Gastroesophageal sphincter (tissue), 4 donors: ENCODE results near the gene ARPC5L. TPM values are rescaled to one million over a fixed set of nuclear protein-coding genes. Genes with fewer than 3 reads are reported as not detected.

Experiments used
- ATAC-seq: fragments of 150-250 bp; one replicate; pipeline ENCODE4 v1.9.1; 2016; ENCODE audit warnings: mild to moderate bottlenecking, moderate library complexity
- H3K27ac ChIP-seq, 4 donors: fragments of 200-600 bp; sonication (generic) in 3 of 4; 1 replicate in 3 of 4; 2 replicates in 1 of 4; pipeline ENCODE4 v1.5.1; 2016 to 2019
- H3K27me3 ChIP-seq: fragments of 200-600 bp; sonication (generic); one replicate; pipeline ENCODE4 v1.5.1; 2019
- H3K36me3 ChIP-seq, 2 donors: fragments of 200-600 bp; sonication (generic); one replicate each; pipeline ENCODE4 v1.5.1; 2019; ENCODE audit warnings: control low read depth in 1 of 2
- H3K4me1 ChIP-seq, 3 donors: fragments of 200-600 bp; sonication (generic); 1 replicate in 2 of 3; 2 replicates in 1 of 3; pipeline ENCODE4 v1.5.1; 2016 to 2019; ENCODE audit warnings: control low read depth in 2 of 3
- H3K4me3 ChIP-seq, 2 donors: fragments of 200-600 bp; sonication (generic); one replicate each; pipeline ENCODE4 v1.5.1; 2019; ENCODE audit warnings: mild to moderate bottlenecking in 1 of 2, moderate library complexity in 1 of 2
- H3K9me3 ChIP-seq, 3 donors: fragments of 200-600 bp; sonication (generic); one replicate each; pipeline ENCODE4 v1.5.1; 2017 to 2019; ENCODE audit warnings: control low read depth in 2 of 3
- EP300 ChIP-seq: sonication (generic); formaldehyde crosslinking; IDR thresholded peaks from one replicate; pipeline ENCODE4 v1.6.1; 2017; ENCODE audit warnings: antibody characterized with exemption, mild to moderate bottlenecking
- POLR2A ChIP-seq, 2 donors: fragments of 450-650 bp; IDR thresholded peaks; one replicate each; pipeline ENCODE4 v1.6.1; 2017; ENCODE audit warnings: antibody characterized with exemption in 2 of 2, mild to moderate bottlenecking in 2 of 2, moderate library complexity in 1 of 2
- POLR2AphosphoS5 ChIP-seq: sonication (generic); formaldehyde crosslinking; IDR thresholded peaks from one replicate; pipeline ENCODE4 v1.6.1; 2017; ENCODE audit warnings: antibody characterized with exemption
- WGBS, 2 donors: methylation state at CpG; one replicate each; pipeline ENCODE4 v1.1.5; 2018; ENCODE audit warnings: low coverage in 1 of 2; 5-methylcytosine and 5-hydroxymethylcytosine counted together
- total RNA-seq, 4 donors: library from RNA; depleted of rRNA; stranded (reverse); fragments of >200 nt; gene quantifications; one replicate each; pipeline ENCODE4 v1.1.0, GENCODE V29; 2016
- TF ChIP-seq, protein P1 (sequence below), 4 experiments: fragments of 200-600 bp in 2 of 4; fragments of 450-650 bp in 2 of 4; sonication (generic) in 1 of 4; IDR thresholded peaks; one replicate each; pipeline ENCODE4 v1.5.1; 2017 to 2019; ENCODE audit warnings: antibody characterized with exemption in 4 of 4, mild to moderate bottlenecking in 2 of 4, moderate library complexity in 2 of 4

Gene ARPC5L
- 10 to 100 TPM; 19.9 to 27.6 (median 20.3) TPM for total RNA-seq

DNA sequence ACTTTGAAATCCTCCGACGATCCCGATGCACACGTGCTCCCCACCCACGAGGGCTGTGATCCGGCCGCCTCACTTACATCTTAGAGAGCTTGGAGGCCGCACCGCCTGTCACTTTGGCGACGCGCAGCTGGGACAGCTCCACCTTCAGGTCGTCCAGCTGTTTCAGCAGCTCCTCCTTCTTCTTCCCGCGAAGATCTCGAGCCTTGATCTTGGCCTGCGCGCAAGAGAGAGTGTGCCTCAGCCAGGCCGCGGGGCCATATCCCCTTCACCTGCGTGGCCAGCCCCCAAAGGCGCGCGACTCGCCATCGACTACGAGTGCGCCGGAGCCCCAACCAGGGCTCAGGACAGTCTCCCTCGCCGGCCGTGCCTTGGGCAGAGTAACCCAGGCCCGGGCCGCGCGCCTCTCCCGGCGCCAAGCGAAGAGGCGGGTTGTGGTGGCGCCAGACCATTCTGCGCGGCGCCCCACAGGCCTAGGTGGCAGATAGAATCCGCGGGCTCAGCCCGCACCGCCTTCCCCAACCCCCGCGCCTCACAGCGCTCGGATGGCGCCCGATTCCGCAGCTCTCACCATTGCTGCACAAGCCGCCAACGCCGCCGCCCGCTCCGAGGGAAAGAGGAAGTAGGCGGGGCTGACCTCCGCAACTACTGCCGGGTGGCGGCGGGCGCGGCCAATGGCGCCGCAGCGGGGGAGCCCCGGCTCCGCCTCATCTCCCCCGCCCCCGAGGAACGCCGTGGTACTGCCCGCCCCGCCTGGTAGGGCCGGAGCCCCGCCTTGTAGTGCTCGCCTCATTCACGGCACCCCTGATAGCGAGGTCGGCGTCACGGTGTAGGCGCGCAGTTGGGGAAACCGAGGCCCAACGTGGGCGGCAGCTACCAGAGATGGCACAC, at the start of gene ARPC5L, which contains the start of gene RPL35:
Gene ARPC5L, plus strand, starts transcription at position 789 of the 888 bp plus-strand sequence. CDS start 7,161 bp downstream, outside the sequence.
Gene RPL35, minus strand, starts transcription at position 616 of the 888 bp plus-strand sequence. Its CDS starts 45 bp downstream, at position 571.
- WGBS, 2 donors: 0% methylated on average over 13 of the region's 92 CpGs; no CpG with 5 or more reads in 1 of the 2 donors
- Histone ChIP-seq H3K4me1 (peaks cover 0 to 41% (median 13%) of the 10 kb centered on the region in 3 donors), H3K36me3 (peaks cover 0 to 40% of the 10 kb centered on the region in 2 donors), H3K27me3 (no peaks in the 10 kb centered on the region), H3K4me3 (peak within 1 kb of the TSS; percentile 63 to 84), H3K9me3 (no peaks in the 10 kb centered on the region), H3K27ac (peak within 1 kb of the TSS; percentile 64 to 92 (median 91))
- peak; percentile 93 for TF ChIP-seq POLR2AphosphoS5
- TF ChIP-seq EP300: no peak
- TF ChIP-seq POLR2A (IDR thresholded peaks at IDR 0.05): peak; percentile 80 to 86
- TF ChIP-seq, protein P1, sequence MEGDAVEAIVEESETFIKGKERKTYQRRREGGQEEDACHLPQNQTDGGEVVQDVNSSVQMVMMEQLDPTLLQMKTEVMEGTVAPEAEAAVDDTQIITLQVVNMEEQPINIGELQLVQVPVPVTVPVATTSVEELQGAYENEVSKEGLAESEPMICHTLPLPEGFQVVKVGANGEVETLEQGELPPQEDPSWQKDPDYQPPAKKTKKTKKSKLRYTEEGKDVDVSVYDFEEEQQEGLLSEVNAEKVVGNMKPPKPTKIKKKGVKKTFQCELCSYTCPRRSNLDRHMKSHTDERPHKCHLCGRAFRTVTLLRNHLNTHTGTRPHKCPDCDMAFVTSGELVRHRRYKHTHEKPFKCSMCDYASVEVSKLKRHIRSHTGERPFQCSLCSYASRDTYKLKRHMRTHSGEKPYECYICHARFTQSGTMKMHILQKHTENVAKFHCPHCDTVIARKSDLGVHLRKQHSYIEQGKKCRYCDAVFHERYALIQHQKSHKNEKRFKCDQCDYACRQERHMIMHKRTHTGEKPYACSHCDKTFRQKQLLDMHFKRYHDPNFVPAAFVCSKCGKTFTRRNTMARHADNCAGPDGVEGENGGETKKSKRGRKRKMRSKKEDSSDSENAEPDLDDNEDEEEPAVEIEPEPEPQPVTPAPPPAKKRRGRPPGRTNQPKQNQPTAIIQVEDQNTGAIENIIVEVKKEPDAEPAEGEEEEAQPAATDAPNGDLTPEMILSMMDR (IDR thresholded peaks at IDR 0.05): peak in 3 of 4 experiments; percentile 3 to 36 (median 36)
- ATAC-seq: peak; percentile 98

- peaks cover 0 to 31% of the 10 kb centered on the region in 2 donors for H3K36me3 ChIP-seq
- TF ChIP-seq POLR2A (IDR thresholded peaks at IDR 0.05) (no peak), EP300 (no peak), POLR2AphosphoS5 (no peak)
- TF ChIP-seq, protein P1 (IDR thresholded peaks at IDR 0.05): no peak
- no peak overlapping the region for H3K4me3 ChIP-seq
- 47 to 52% methylated on average over 2 to 4 of the region's 6 CpGs for WGBS, 2 donors
- ATAC-seq: peak; percentile 82
- H3K4me1 ChIP-seq: peaks cover 0 to 41% (median 30%) of the 10 kb centered on the region in 3 donors
- no peaks in the 10 kb centered on the region for H3K9me3 ChIP-seq
- no peaks in the 10 kb centered on the region for H3K27me3 ChIP-seq
- H3K27ac ChIP-seq: peak overlapping the region in 3 of 4 donors; percentile 72 to 84 (median 82)
Observed at GRCh38 chr9:124812441-124812876, 49.5 kb upstream of the ARPC5L start.

GRCh38 chr9:124813041-124813440, 48.9 kb upstream of the ARPC5L start:
- Histone ChIP-seq H3K4me1 (peaks cover 0 to 41% (median 30%) of the 10 kb centered on the region in 3 donors), H3K27ac (peak overlapping the region in 3 of 4 donors; percentile 72 to 84 (median 82)), H3K36me3 (peaks cover 0 to 26% of the 10 kb centered on the region in 2 donors), H3K27me3 (no peaks in the 10 kb centered on the region), H3K9me3 (no peaks in the 10 kb centered on the region), H3K4me3 (no peak overlapping the region)
- TF ChIP-seq, protein P1 (IDR thresholded peaks at IDR 0.05): no peak
- TF ChIP-seq EP300 (no peak), POLR2AphosphoS5 (no peak), POLR2A (IDR thresholded peaks at IDR 0.05) (no peak)
- WGBS, 2 donors: 80 to 83% methylated on average over 1 of the region's 7 CpGs
- ATAC-seq: no peak

- 80 to 81% methylated on average over 6 to 8 of the region's 11 CpGs for WGBS, 2 donors
- Histone ChIP-seq H3K9me3 (no peaks in the 10 kb centered on the region), H3K36me3 (peaks cover 0 to 20% of the 10 kb centered on the region in 2 donors), H3K4me1 (peaks cover 0 to 41% (median 30%) of the 10 kb centered on the region in 3 donors), H3K27me3 (no peaks in the 10 kb centered on the region), H3K4me3 (no peak overlapping the region), H3K27ac (peak overlapping the region in 3 of 4 donors; percentile 11 to 84 (median 82))
- TF ChIP-seq, protein P1 (IDR thresholded peaks at IDR 0.05): no peak
- no peak for TF ChIP-seq POLR2AphosphoS5
- no peak for TF ChIP-seq POLR2A (IDR thresholded peaks at IDR 0.05)
- no peak for TF ChIP-seq EP300
- ATAC-seq: no peak
Observed at GRCh38 chr9:124813501-124814163, 48.3 kb upstream of the ARPC5L start.
